ENCODE results near the gene SHROOM3. TPM values are rescaled to one million over a fixed set of nuclear protein-coding genes. Genes with fewer than 3 reads are reported as not detected.

The SHROOM3 gene
- total RNA-seq, 6 experiments from 2014 or later = 39.1 to 98.7 (median 40.9) TPM

- Mint-ChIP-seq H3K36me3 (ENCODE audit: low read depth) (no peaks in the 10 kb centered on the region), H3K4me3 (no peak overlapping the region), H3K9me3 (peaks cover 4% of the 10 kb centered on the region; the same call in 1 of the 2 replicates), H3K27ac (no peak overlapping the region), H3K27me3 (ENCODE audit: insufficient read depth) (no peaks in the 10 kb centered on the region; the same call in 1 of the 2 replicates), H3K4me1 (ENCODE audit: low read depth) (peaks cover 62% of the 10 kb centered on the region)
- no peak for TF ChIP-seq CTCF (IDR thresholded peaks at IDR 0.05)
- DNase-seq = no peak
These were observed 113.7 kb downstream of the SHROOM3 start for GRCh38 chr4:76548704-76549103.

GRCh38 chr4:76549765-76550164 is 114.7 kb downstream of the SHROOM3 start:
- peaks cover 55% of the 10 kb centered on the region for H3K4me1 Mint-ChIP-seq (ENCODE audit: low read depth)
- no peaks in the 10 kb centered on the region; the same call in 1 of the 2 replicates for H3K27me3 Mint-ChIP-seq (ENCODE audit: insufficient read depth)

GRCh38 chr4:76550966-76551780 is 116.1 kb downstream of the SHROOM3 start:
- peaks cover 44% of the 10 kb centered on the region for H3K4me1 Mint-ChIP-seq (ENCODE audit: low read depth)
- peaks cover 4% of the 10 kb centered on the region; the same call in 1 of the 2 replicates for H3K9me3 Mint-ChIP-seq
- H3K4me3 Mint-ChIP-seq = no peak overlapping the region
- H3K36me3 Mint-ChIP-seq (ENCODE audit: low read depth) = no peaks in the 10 kb centered on the region
- H3K27me3 Mint-ChIP-seq (ENCODE audit: insufficient read depth) = no peaks in the 10 kb centered on the region; the same call in 1 of the 2 replicates
- TF ChIP-seq CTCF (IDR thresholded peaks at IDR 0.05) = no peak
- H3K27ac Mint-ChIP-seq = peak overlapping the region; percentile 37; the same call in 1 of the 2 replicates
- no peak for DNase-seq

More at GRCh38 chr4:76549765-76550164, 114.7 kb downstream of the SHROOM3 start:
- peak overlapping the region; percentile 19; the same call in 1 of the 2 replicates for H3K27ac Mint-ChIP-seq
- DNase-seq = no peak
- H3K4me3 Mint-ChIP-seq = no peak overlapping the region
- no peak for TF ChIP-seq CTCF (IDR thresholded peaks at IDR 0.05)
- H3K9me3 Mint-ChIP-seq = peaks cover 4% of the 10 kb centered on the region; the same call in 1 of the 2 replicates
- no peaks in the 10 kb centered on the region for H3K36me3 Mint-ChIP-seq (ENCODE audit: low read depth)

GRCh38 chr4:76554630-76555029 is 119.6 kb downstream of the SHROOM3 start:
- no peak for TF ChIP-seq CTCF (IDR thresholded peaks at IDR 0.05)
- Mint-ChIP-seq H3K27me3 (ENCODE audit: insufficient read depth) (no peaks in the 10 kb centered on the region), H3K4me1 (ENCODE audit: low read depth) (peaks cover 48% of the 10 kb centered on the region), H3K36me3 (ENCODE audit: low read depth) (peaks cover 3% of the 10 kb centered on the region), H3K4me3 (no peak overlapping the region), H3K27ac (no peak overlapping the region), H3K9me3 (no peaks in the 10 kb centered on the region)
- DNase-seq = no peak

GRCh38 chr4:76556452-76556851 is 121.4 kb downstream of the SHROOM3 start:
- Mint-ChIP-seq H3K4me3 (no peak overlapping the region), H3K9me3 (no peaks in the 10 kb centered on the region), H3K27me3 (ENCODE audit: insufficient read depth) (peaks cover 1% of the 10 kb centered on the region; the same call in 1 of the 2 replicates), H3K27ac (no peak overlapping the region), H3K4me1 (ENCODE audit: low read depth) (peaks cover 49% of the 10 kb centered on the region), H3K36me3 (ENCODE audit: low read depth) (peaks cover 9% of the 10 kb centered on the region)
- DNase-seq = no peak
- TF ChIP-seq CTCF (IDR thresholded peaks at IDR 0.05) = no peak
